ENCODE measurements around the gene AIG1.

DNA sequence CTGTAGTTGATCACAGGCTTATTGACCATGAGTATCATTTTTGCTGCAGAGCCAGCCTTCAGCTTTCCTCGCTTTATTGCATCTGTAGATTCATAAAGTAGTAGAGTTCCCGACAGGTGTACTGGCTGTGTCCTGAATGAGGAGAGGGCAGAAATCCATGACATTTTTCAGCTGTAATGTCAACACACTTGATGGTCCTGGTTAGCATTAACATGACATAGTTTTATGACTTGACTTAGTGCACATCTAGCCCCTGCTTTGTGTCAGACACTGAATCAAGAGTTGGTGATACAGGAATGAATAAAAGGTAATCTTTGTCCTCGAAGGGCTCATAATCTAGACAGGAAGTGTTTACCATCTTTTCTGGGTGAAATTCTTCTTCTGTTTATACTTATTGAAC, 55.0 kb downstream of the AIG1 start:
- TF ChIP-seq, protein P1, sequence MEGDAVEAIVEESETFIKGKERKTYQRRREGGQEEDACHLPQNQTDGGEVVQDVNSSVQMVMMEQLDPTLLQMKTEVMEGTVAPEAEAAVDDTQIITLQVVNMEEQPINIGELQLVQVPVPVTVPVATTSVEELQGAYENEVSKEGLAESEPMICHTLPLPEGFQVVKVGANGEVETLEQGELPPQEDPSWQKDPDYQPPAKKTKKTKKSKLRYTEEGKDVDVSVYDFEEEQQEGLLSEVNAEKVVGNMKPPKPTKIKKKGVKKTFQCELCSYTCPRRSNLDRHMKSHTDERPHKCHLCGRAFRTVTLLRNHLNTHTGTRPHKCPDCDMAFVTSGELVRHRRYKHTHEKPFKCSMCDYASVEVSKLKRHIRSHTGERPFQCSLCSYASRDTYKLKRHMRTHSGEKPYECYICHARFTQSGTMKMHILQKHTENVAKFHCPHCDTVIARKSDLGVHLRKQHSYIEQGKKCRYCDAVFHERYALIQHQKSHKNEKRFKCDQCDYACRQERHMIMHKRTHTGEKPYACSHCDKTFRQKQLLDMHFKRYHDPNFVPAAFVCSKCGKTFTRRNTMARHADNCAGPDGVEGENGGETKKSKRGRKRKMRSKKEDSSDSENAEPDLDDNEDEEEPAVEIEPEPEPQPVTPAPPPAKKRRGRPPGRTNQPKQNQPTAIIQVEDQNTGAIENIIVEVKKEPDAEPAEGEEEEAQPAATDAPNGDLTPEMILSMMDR (IDR thresholded peaks at IDR 0.05 in 2 of 3, conservative IDR thresholded peaks at IDR 0.05 in 1 of 3; ENCODE audit: borderline replicate concordance in 1 of 3, insufficient read depth in 1 of 3, low read depth in 2 of 3, low read length in 2 of 3): no peak
- no peak for TF ChIP-seq POLR2AphosphoS5 (IDR thresholded peaks at IDR 0.05; ENCODE audit: low read depth, low read length)
- no peak for TF ChIP-seq YY1 (IDR thresholded peaks at IDR 0.05; ENCODE audit: extremely low read depth, insufficient replicate concordance, low read depth, low read length)
- no peak for TF ChIP-seq ZNF274 (IDR thresholded peaks at IDR 0.05; ENCODE audit: low read depth, low read length)
- no peak for TF ChIP-seq EZH2 (IDR thresholded peaks at IDR 0.05)
- TF ChIP-seq, protein P2, sequence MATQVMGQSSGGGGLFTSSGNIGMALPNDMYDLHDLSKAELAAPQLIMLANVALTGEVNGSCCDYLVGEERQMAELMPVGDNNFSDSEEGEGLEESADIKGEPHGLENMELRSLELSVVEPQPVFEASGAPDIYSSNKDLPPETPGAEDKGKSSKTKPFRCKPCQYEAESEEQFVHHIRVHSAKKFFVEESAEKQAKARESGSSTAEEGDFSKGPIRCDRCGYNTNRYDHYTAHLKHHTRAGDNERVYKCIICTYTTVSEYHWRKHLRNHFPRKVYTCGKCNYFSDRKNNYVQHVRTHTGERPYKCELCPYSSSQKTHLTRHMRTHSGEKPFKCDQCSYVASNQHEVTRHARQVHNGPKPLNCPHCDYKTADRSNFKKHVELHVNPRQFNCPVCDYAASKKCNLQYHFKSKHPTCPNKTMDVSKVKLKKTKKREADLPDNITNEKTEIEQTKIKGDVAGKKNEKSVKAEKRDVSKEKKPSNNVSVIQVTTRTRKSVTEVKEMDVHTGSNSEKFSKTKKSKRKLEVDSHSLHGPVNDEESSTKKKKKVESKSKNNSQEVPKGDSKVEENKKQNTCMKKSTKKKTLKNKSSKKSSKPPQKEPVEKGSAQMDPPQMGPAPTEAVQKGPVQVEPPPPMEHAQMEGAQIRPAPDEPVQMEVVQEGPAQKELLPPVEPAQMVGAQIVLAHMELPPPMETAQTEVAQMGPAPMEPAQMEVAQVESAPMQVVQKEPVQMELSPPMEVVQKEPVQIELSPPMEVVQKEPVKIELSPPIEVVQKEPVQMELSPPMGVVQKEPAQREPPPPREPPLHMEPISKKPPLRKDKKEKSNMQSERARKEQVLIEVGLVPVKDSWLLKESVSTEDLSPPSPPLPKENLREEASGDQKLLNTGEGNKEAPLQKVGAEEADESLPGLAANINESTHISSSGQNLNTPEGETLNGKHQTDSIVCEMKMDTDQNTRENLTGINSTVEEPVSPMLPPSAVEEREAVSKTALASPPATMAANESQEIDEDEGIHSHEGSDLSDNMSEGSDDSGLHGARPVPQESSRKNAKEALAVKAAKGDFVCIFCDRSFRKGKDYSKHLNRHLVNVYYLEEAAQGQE (IDR thresholded peaks at IDR 0.05; ENCODE audit: low read depth): no peak
- no peak for TF ChIP-seq SP1 (IDR thresholded peaks at IDR 0.05; ENCODE audit: low read depth)
- TF ChIP-seq EGR1 (IDR thresholded peaks at IDR 0.05; ENCODE audit: low read depth): no peak
- TF ChIP-seq POLR2A (IDR thresholded peaks at IDR 0.05; ENCODE audit: borderline replicate concordance, extremely low read depth, insufficient read depth, insufficient read length): no peak
- TF ChIP-seq, protein P3, sequence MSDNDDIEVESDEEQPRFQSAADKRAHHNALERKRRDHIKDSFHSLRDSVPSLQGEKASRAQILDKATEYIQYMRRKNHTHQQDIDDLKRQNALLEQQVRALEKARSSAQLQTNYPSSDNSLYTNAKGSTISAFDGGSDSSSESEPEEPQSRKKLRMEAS (IDR thresholded peaks at IDR 0.05): no peak
- no peak for TF ChIP-seq ZFX (IDR thresholded peaks at IDR 0.05)
